B cell (primary cell): ENCODE results near the gene UGT2B15.

Experiments
- CTCF ChIP-seq: fragments of 200-600 bp; IDR thresholded peaks from one replicate; pipeline ENCODE4 v1.8.0; 2022; ENCODE audit warnings: antibody characterized with exemption, mild to moderate bottlenecking
- EZH2 ChIP-seq: IDR thresholded peaks from 2 replicates; pipeline ENCODE4 v1.6.1; 2012; ENCODE audit warnings: borderline replicate concordance, low read depth, mild to moderate bottlenecking, moderate library complexity, low read length; ENCODE audit not compliant: insufficient read depth, poor library complexity, severe bottlenecking

DNA sequence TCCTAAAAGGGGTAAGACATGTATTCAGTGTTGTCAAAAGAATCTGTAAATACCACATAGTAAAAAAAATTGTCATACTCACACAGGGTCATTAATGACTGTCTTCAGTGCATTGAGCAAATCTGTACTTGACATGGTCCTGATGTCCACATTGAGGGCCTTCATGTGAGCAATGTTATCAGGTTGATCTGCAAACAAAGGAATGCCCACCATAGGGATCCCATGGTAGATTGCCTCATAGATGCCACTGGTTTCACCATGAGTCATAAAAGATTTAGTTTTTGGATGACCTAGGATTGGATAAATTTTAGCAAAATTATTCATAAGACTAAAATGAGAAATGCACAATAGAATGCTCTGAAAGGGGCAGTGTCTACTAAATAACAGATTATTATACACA lies 38.1 kb upstream of the UGT2B15 start:
- TF ChIP-seq CTCF (no peak), EZH2 (no peak)
